HEK293 (cell line): ENCODE results near the gene TUBB2A.

Experiments used
- CTCF ChIA-PET: fragments of 350-600 bp; formaldehyde crosslinking; extraction: SDS; loops from one replicate; lab custom pipeline; 2021; ENCODE audit warnings: antibody characterized with exemption; lab: Yijun Ruan, JAX
- POLR2A ChIA-PET: fragments of 300-600 bp; formaldehyde crosslinking; extraction: SDS; loops from one replicate; lab custom pipeline; 2020; ENCODE audit warnings: antibody characterized with exemption, inconsistent platforms; lab: Yijun Ruan, JAX
- H3K27ac ChIP-seq: fragments of 200-500 bp; sonication (Bioruptor generic); 2 replicates; pipeline ENCODE4 v1.5.1; 2014; ENCODE audit warnings: low read depth, low read length, control low read depth, inconsistent platforms; ENCODE audit errors: extremely low read depth
- H3K36me3 ChIP-seq, 2 experiments: fragments of 200-500 bp in 1 of 2; sonication (Bioruptor generic) in 1 of 2; 1 replicate in 1 of 2; 2 replicates in 1 of 2; pipeline ENCODE4 v1.5.1; 2014 to 2017; ENCODE audit warnings: inconsistent platforms in 2 of 2, low read length in 2 of 2; ENCODE audit not compliant: control insufficient read depth in 2 of 2, insufficient read depth in 1 of 2
- H3K4me1 ChIP-seq: fragments of 200-500 bp; sonication (Bioruptor generic); 2 replicates; pipeline ENCODE4 v1.5.1; 2014; ENCODE audit warnings: mild to moderate bottlenecking, low read length, inconsistent platforms; ENCODE audit not compliant: control insufficient read depth, insufficient read depth
- H3K4me3 ChIP-seq: 2 replicates; pipeline ENCODE4 v1.5.1; 2011; ENCODE audit warnings: low read depth, mild to moderate bottlenecking, control low read depth, low read length, moderate library complexity
- H3K9me3 ChIP-seq: fragments of 200-500 bp; sonication (Bioruptor generic); 2 replicates; pipeline ENCODE4 v1.5.1; 2014; ENCODE audit warnings: low read depth, low read length, inconsistent platforms; ENCODE audit not compliant: control insufficient read depth, insufficient read depth
- IKZF3 ChIP-seq: fragments of 450-650 bp; IDR thresholded peaks from 2 replicates; pipeline ENCODE4 v1.5.0; 2018; ENCODE audit warnings: missing biosample characterization, mild to moderate bottlenecking, missing genetic modification characterization, moderate library complexity
- PBX3 ChIP-seq: sonication (generic); formaldehyde crosslinking; IDR thresholded peaks from 2 replicates; pipeline ENCODE4 v1.8.1; 2022; ENCODE audit warnings: mild to moderate bottlenecking, moderate library complexity, missing genetic modification reagents
- SP7 ChIP-seq: fragments of 450-650 bp; formaldehyde crosslinking; IDR thresholded peaks from 2 replicates; pipeline ENCODE4 v1.5.1; 2016; ENCODE audit warnings: missing biosample characterization, missing genetic modification characterization
- TSHZ1 ChIP-seq: fragments of 450-650 bp; formaldehyde crosslinking; IDR thresholded peaks from 2 replicates; pipeline ENCODE4 v1.5.1; 2016; ENCODE audit warnings: missing biosample characterization, missing genetic modification characterization, borderline replicate concordance
- ZBTB10 ChIP-seq: fragments of 450-650 bp; formaldehyde crosslinking; IDR thresholded peaks from 2 replicates; pipeline ENCODE4 v1.5.1; 2016; ENCODE audit warnings: missing biosample characterization, missing genetic modification characterization
- ZNF121 ChIP-seq: fragments of 450-650 bp; formaldehyde crosslinking; IDR thresholded peaks from 2 replicates; pipeline ENCODE4 v1.5.1; 2016; ENCODE audit warnings: missing biosample characterization, missing genetic modification characterization
- ZNF148 ChIP-seq: fragments of 450-650 bp; formaldehyde crosslinking; IDR thresholded peaks from 2 replicates; pipeline ENCODE4 v1.5.0; 2017; ENCODE audit warnings: missing biosample characterization, missing genetic modification characterization, borderline replicate concordance
- ZNF2 ChIP-seq: fragments of 450-650 bp; formaldehyde crosslinking; IDR thresholded peaks from 2 replicates; pipeline ENCODE4 v1.5.1; 2016; ENCODE audit warnings: missing biosample characterization, missing genetic modification characterization
- ZNF214 ChIP-seq: fragments of 450-650 bp; formaldehyde crosslinking; IDR thresholded peaks from 2 replicates; pipeline ENCODE4 v1.5.1; 2017; ENCODE audit warnings: missing biosample characterization, mild to moderate bottlenecking, missing genetic modification characterization, borderline replicate concordance
- ZNF221 ChIP-seq: fragments of 450-650 bp; formaldehyde crosslinking; IDR thresholded peaks from 2 replicates; pipeline ENCODE4 v1.5.1; 2017; ENCODE audit warnings: missing biosample characterization, missing genetic modification characterization, borderline replicate concordance
- ZNF302 ChIP-seq: fragments of 450-650 bp; formaldehyde crosslinking; IDR thresholded peaks from 2 replicates; pipeline ENCODE4 v1.5.1; 2016; ENCODE audit warnings: missing biosample characterization, missing genetic modification characterization, low read depth
- ZNF366 ChIP-seq: fragments of 450-650 bp; formaldehyde crosslinking; conservative IDR thresholded peaks from 2 replicates; pipeline ENCODE4 v1.5.1; 2016; ENCODE audit warnings: missing biosample characterization, missing genetic modification characterization
- ZNF473 ChIP-seq: fragments of 450-650 bp; formaldehyde crosslinking; IDR thresholded peaks from 2 replicates; pipeline ENCODE4 v1.5.1; 2017; ENCODE audit warnings: missing biosample characterization, missing genetic modification characterization
- ZNF521 ChIP-seq: fragments of 450-650 bp; formaldehyde crosslinking; IDR thresholded peaks from 2 replicates; pipeline ENCODE4 v1.5.1; 2017; ENCODE audit warnings: missing biosample characterization, mild to moderate bottlenecking, missing genetic modification characterization
- ZNF621 ChIP-seq: fragments of 450-650 bp; formaldehyde crosslinking; IDR thresholded peaks from 2 replicates; pipeline ENCODE4 v1.5.1; 2017; ENCODE audit warnings: missing biosample characterization, missing genetic modification characterization
- ZNF624 ChIP-seq: fragments of 450-650 bp; formaldehyde crosslinking; IDR thresholded peaks from 2 replicates; pipeline ENCODE4 v1.5.1; 2017; ENCODE audit warnings: missing biosample characterization, missing genetic modification characterization
- ZNF645 ChIP-seq: fragments of 450-650 bp; formaldehyde crosslinking; IDR thresholded peaks from 2 replicates; pipeline ENCODE4; 2016; ENCODE audit warnings: missing biosample characterization, missing genetic modification characterization
- ZNF670 ChIP-seq: fragments of 450-650 bp; formaldehyde crosslinking; IDR thresholded peaks from 2 replicates; pipeline ENCODE4 v1.5.1; 2016; ENCODE audit warnings: missing biosample characterization, missing genetic modification characterization, low read depth
- ZNF76 ChIP-seq: fragments of 450-650 bp; formaldehyde crosslinking; IDR thresholded peaks from 2 replicates; pipeline ENCODE4; 2016; ENCODE audit warnings: low read depth, missing biosample characterization, missing genetic modification characterization, borderline replicate concordance
- ZSCAN16 ChIP-seq: fragments of 450-650 bp; formaldehyde crosslinking; IDR thresholded peaks from 2 replicates; pipeline ENCODE4 v1.5.1; 2016; ENCODE audit warnings: missing biosample characterization, missing genetic modification characterization

The TUBB2A gene

GRCh38 chr6:3205913-3206312 is 48.6 kb upstream of the TUBB2A start (continued):
- TF ChIP-seq ZNF2 (tag by site-specific recombination) (no peak), ZNF221 (tag by site-specific recombination) (no peak), ZSCAN16 (tag by site-specific recombination) (no peak), ZNF121 (tag by site-specific recombination) (no peak), ZNF76 (tag by site-specific recombination) (no peak)

- H3K27ac ChIP-seq: no peak overlapping the region
- no peaks in the 10 kb centered on the region for H3K9me3 ChIP-seq
- POLR2A ChIA-PET: no interaction called here
- no peak for TF ChIP-seq ZNF624 (tag by site-specific recombination)
- TF ChIP-seq ZNF670: no peak
- no peak for TF ChIP-seq SP7 (tag by site-specific recombination)
- TF ChIP-seq ZNF473 (tag by site-specific recombination): no peak
- TF ChIP-seq PBX3: no peak
- TF ChIP-seq ZBTB10: no peak
- no peak for TF ChIP-seq ZNF645 (tag by site-specific recombination)
- TF ChIP-seq TSHZ1 (tag by site-specific recombination): no peak
- TF ChIP-seq IKZF3: no peak
- TF ChIP-seq ZNF521: no peak
- TF ChIP-seq ZNF366 (tag by site-specific recombination): no peak
- TF ChIP-seq ZNF302: no peak
- TF ChIP-seq ZNF148 (tag by site-specific recombination): no peak
- TF ChIP-seq ZNF621 (tag by site-specific recombination): no peak
- TF ChIP-seq ZNF214 (tag by site-specific recombination): no peak
- H3K4me1 ChIP-seq: 0 out of 2 replicates have a peak, but pooled peaks cover 3% of the 10 kb centered on the region
- CTCF ChIA-PET: interaction anchor here (0.9 kb wide), 1 partner anchor 47 kb away, joined by 3 read pairs; no protein-coding TSS in a partner anchor
- H3K36me3 ChIP-seq: no peaks in the 10 kb centered on the region
- no peak overlapping the region for H3K4me3 ChIP-seq
These were observed 47.6 kb upstream of the TUBB2A start for GRCh38 chr6:3204921-3205320.
